K562 treated with DMSO at 1 percent for 12 hours (cell line): Measurements from ENCODE around the gene PMS1. TPM values are rescaled to one million over a fixed set of nuclear protein-coding genes. Genes with fewer than 3 reads are reported as not detected.

ENCODE experiments used
- total RNA-seq: library from RNA; unstranded; fragments of 300-600 nt; gene quantifications from 2 replicates; pipeline ENCODE4 v1.2.3, GENCODE V29; 2022; ENCODE audit not compliant: insufficient read depth

The PMS1 gene
- total RNA-seq: 3.8 and 9.6 TPM in 2 replicates

DNA sequence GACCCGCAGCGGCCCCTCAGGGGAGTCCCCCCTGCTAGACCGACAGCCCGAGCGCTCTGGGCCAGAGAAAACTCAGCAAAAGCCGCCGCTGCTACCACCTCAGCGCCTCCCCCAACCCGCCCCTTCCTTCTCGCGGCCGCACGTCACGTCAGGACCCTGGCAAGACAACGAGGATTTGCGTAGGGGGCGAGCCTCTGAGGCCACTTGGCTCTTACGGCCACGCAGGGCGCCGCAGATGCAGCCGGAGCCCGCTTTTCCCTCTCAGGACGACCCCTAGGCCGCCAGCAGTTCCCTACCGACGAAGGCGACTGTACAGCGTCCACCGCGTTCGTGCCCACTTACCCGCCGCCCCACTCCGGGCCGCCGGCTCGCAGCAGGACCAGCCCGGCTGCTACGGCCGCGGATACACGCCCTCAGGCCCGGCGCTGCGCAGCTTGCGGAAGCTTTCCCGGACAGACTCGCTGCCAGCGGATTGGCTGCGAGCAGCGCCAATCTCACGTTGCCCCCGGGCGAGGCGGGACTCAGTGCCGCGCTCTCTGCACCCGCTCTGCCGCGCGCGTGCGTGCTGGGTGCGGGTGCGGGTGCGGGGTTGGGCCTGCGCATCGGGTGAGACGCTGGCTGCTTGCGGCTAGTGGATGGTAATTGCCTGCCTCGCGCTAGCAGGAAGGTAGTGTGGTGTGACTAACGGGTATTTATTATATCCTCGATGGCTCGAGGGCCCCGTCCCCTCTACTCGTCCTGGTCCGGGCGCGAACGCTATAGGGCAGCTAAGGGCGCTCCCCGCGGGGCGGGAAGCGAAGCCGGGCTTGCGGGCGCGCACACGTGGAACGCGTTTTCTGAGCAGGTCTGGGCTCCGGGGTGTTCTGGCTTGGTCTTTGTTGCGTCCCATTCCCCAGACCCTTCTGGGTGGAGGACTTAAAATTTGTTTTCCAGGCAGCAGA is at the start of gene PMS1, which contains the start of gene ORMDL1:
Gene PMS1 (plus strand): TSS at position 524 of the 941 bp plus-strand sequence. CDS start 7,360 bp downstream, outside the sequence.
Gene ORMDL1 (minus strand): TSS at position 413 of the 941 bp plus-strand sequence. CDS start 1,744 bp downstream, outside the sequence.

DNA sequence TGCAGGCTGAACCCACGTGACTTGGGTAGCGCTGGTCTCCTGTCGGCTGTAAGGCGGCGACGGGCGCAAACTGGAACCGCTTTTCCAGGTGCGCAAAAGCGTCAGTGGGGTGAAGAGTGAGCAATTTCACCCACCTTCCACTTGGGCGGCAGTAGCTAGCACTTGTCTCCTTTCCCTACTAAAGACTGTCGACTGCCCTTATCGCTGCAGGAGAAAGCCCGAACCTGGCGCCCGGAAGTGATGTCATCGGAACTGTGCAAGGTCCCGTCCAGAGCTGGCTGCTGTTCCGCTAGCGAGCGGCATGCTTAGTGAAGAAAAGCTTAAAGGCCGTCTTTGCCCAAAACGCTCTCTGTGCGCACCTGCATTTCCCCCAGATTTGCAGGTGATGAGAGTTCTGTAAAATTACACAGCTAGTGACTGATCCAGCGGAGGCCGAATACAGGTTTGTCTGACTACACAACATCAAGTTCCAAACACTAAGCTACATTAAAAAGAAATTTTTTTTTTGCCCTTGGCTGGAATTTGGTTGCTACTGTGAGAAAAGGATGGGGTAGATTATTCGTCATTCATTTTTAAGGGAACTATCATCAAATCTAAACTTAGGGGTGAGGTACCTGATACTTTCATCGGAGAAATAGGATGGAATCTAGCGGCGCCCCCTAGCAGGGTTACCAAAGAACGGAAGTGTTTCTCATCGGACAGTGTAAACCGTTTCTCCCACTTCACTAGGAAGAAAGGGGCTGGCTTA is 21.5 kb upstream of the PMS1 start, which contains the start of gene OSGEPL1:
Gene OSGEPL1 (minus strand): TSS at position 242 of the 748 bp plus-strand sequence. CDS start 1,152 bp downstream, outside the sequence.

Other genes starting within 250 kb of the PMS1 start
- gene SLC40A1, start 203.7 kb upstream of the PMS1 start, total RNA-seq: 5.8 and 17.5 TPM in 2 replicates
- gene ASNSD1, start 123.0 kb upstream of the PMS1 start, total RNA-seq: 12.5 and 31.4 TPM in 2 replicates
- 0.34 and 0.69 TPM in 2 replicates for gene ANKAR, start 109.8 kb upstream of the PMS1 start, total RNA-seq
- gene OSGEPL1, start 21.7 kb upstream of the PMS1 start, total RNA-seq: 3.3 and 5.7 TPM in 2 replicates
- 21.3 and 27.5 TPM in 2 replicates for gene ORMDL1, start 111 bp upstream of the PMS1 start, total RNA-seq